ENCODE results near the gene KLHDC7A.

The KLHDC7A gene

DNA sequence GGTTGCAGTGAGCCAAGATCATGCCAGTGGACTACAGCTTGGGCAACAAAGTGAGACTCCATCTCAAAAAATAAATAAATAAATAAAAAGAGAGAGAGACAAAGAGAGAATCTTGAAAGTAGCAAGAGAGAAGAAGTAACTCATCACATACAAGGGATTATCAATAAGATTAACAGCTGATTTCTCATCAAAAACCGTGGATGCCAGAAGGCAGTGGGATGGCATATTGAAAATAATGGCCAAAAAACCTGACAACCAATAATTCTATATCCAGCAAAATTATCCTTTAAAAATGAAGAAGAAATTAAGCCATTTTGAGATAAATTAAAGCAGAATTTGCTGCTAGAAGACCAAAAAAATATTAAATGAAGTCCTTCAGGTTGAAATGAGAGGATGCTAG lies 35.7 kb downstream of the KLHDC7A start:
- no peak overlapping the region for H3K4me3 ChIP-seq (replicated peaks in 1 of 2; ENCODE audit: low read depth in 2 of 2, low read length in 2 of 2)
- DNase-seq (ENCODE audit: low read depth in 2 of 2) = no peak
- no peak for TF ChIP-seq CTCF (IDR thresholded peaks at IDR 0.05; ENCODE audit: low read depth, low read length)

GRCh38 chr1:18526436-18527275 lies 45.9 kb downstream of the KLHDC7A start:
- DNase-seq (ENCODE audit: low read depth in 2 of 2) = no peak
- no peak overlapping the region for H3K4me3 ChIP-seq (replicated peaks in 1 of 2; ENCODE audit: low read depth in 2 of 2, low read length in 2 of 2)
- TF ChIP-seq CTCF (IDR thresholded peaks at IDR 0.05; ENCODE audit: low read depth, low read length) = no peak

DNA sequence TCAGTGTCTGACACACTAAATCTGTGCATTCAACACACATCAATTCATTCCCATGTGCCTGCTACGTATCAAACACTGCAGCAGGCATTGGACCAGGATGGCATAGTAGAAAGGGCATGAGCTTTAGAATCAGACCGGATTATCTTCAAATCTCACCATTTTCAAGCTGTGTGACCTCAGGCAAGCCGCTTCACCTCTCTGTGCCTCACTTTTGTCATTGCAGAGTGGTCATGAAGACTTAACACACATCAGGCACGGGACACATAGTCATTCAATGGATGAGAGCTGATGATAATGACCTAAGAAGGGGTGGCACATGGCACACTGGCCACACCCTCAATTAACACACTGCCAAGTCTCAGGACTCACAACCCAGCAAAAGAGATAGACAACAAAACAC lies 46.8 kb downstream of the KLHDC7A start:
- TF ChIP-seq CTCF (IDR thresholded peaks at IDR 0.05; ENCODE audit: low read depth, low read length) = no peak
- H3K4me3 ChIP-seq (replicated peaks in 1 of 2; ENCODE audit: low read depth in 2 of 2, low read length in 2 of 2) = no peak overlapping the region
- DNase-seq (ENCODE audit: low read depth in 2 of 2) = no peak

DNA sequence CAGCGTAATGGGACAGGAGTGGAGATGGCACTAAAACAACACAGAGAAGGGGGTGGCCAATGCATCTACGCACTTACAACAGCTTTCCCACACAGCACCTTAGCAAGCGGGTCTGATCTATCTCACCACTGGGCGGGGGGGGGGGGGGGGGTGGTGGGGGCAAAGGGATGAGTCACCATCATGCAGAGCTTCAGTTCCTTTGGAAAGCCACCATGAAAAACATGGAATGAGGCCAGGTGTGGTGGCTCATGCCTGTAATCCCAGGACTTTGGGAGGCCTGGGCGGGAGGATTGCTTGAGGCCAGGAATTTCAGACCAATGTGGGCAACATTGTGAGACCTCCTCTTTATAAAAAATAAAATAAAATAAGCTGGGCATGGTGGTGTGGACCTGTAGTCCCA lies 47.2 kb downstream of the KLHDC7A start:
- H3K4me3 ChIP-seq (replicated peaks in 1 of 2; ENCODE audit: low read depth in 2 of 2, low read length in 2 of 2) = no peak overlapping the region
- TF ChIP-seq CTCF (IDR thresholded peaks at IDR 0.05; ENCODE audit: low read depth, low read length) = no peak

DNA sequence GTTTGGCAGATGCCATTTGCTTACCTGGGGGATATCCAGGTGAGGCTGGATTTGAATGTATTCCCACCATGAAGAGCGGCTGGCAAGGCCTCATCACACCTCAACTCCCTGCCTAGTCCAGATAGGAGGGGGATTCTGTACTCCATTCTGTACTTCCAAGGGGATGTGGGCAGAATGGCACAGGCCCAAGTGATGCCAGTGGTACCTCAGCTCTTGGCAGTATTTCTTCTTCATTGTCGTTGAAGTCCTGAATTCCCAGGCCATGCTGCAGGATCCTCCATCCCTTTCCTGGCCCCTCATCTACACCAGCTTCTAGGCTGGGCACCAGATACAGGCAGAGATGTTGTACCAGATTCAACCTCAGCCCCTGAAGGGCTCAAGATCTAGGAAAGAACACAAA lies 47.9 kb downstream of the KLHDC7A start:
- no peak overlapping the region for H3K4me3 ChIP-seq (replicated peaks in 1 of 2; ENCODE audit: low read depth in 2 of 2, low read length in 2 of 2)
- no peak for TF ChIP-seq CTCF (IDR thresholded peaks at IDR 0.05; ENCODE audit: low read depth, low read length)
- no peak for DNase-seq (ENCODE audit: low read depth in 2 of 2)

More for the DNA sequence above, 47.2 kb downstream of the KLHDC7A start:
- no peak for DNase-seq (ENCODE audit: low read depth in 2 of 2)

- no peak for DNase-seq (ENCODE audit: low read depth in 2 of 2)
- H3K4me3 ChIP-seq (replicated peaks in 1 of 2; ENCODE audit: low read depth in 2 of 2, low read length in 2 of 2) = no peak overlapping the region
- no peak for TF ChIP-seq CTCF (IDR thresholded peaks at IDR 0.05; ENCODE audit: low read depth, low read length)
Measured at GRCh38 chr1:18529714-18530113, 49.0 kb downstream of the KLHDC7A start.

Data from cardiac fibroblast (primary cell).